H1 (cell line): ENCODE measurements around the gene FECH. TPM values are rescaled to one million over a fixed set of nuclear protein-coding genes. Genes with fewer than 3 reads are reported as not detected.

Experiments used
- CTCF ChIA-PET: fragments of 300-600 bp; sonication (Branson Sonifier 250); formaldehyde crosslinking; loops from one replicate; lab custom pipeline; 2021; ENCODE audit not compliant: partially characterized antibody; lab: Charles Lee
- POLR2A ChIA-PET: fragments of 300-600 bp; sonication (Branson Sonifier 250); formaldehyde crosslinking; loops from one replicate; lab custom pipeline; 2021; ENCODE audit warnings: inconsistent platforms; ENCODE audit not compliant: partially characterized antibody; lab: Charles Lee
- DNase-seq, 2 experiments: peaks; one replicate each; pipeline versions ENCODE4 v3.0.0 to v3.0.0-alpha.2; 2010 to 2022; ENCODE audit warnings: low spot score in 2 of 2, low read depth in 1 of 2, mixed read lengths in 1 of 2
- FAIRE-seq: peaks from 2 replicates; lab custom pipeline; 2011; peaks lifted over from hg19 to GRCh38; lab: Jason Lieb, UNC
- H2AFZ ChIP-seq: 2 replicates; pipeline ENCODE4 v1.8.1; 2012; ENCODE audit warnings: low read length, inconsistent platforms
- H2AK5ac ChIP-seq: 2 replicates; pipeline ENCODE4 v1.6.1; 2013; ENCODE audit warnings: low read depth, low read length
- H2BK120ac ChIP-seq: replicated peaks from 2 replicates; pipeline ENCODE3; 2013; ENCODE audit warnings: low read depth, low read length, inconsistent platforms
- H2BK12ac ChIP-seq: 2 replicates; pipeline ENCODE4 v1.6.1; 2013; ENCODE audit warnings: low read depth, low read length
- H2BK15ac ChIP-seq: 2 replicates; pipeline ENCODE4 v1.6.1; 2013; ENCODE audit warnings: low read length
- H2BK20ac ChIP-seq: 2 replicates; pipeline ENCODE4 v1.6.1; 2013; ENCODE audit warnings: low read length
- H2BK5ac ChIP-seq: 2 replicates; pipeline ENCODE4 v1.6.1; 2013; ENCODE audit warnings: low read depth, low read length
- H3K14ac ChIP-seq: 2 replicates; pipeline ENCODE4 v1.6.1; 2013; ENCODE audit warnings: inconsistent platforms; ENCODE audit not compliant: insufficient read length
- H3K18ac ChIP-seq: 2 replicates; pipeline ENCODE4 v1.6.1; 2013; ENCODE audit warnings: low read length; ENCODE audit errors: extremely low read depth
- H3K23ac ChIP-seq: 2 replicates; pipeline ENCODE4 v1.6.1; 2013; ENCODE audit warnings: inconsistent platforms; ENCODE audit not compliant: insufficient read length
- H3K23me2 ChIP-seq: 2 replicates; pipeline ENCODE4 v1.6.1; 2013; ENCODE audit warnings: low read depth, low read length
- H3K27ac ChIP-seq: 2 replicates; pipeline ENCODE4 v1.6.1; 2011; ENCODE audit warnings: low read depth, low read length, inconsistent platforms
- H3K27me3 ChIP-seq, 4 experiments: replicated peaks in 1 of 4; 1 replicate in 1 of 4; 2 replicates in 3 of 4; pipeline versions ENCODE4 v1.6.1 to v1.8.1; 2011 to 2013; ENCODE audit warnings: low read length in 3 of 4, mild to moderate bottlenecking in 3 of 4, inconsistent platforms in 2 of 4, mixed read lengths in 2 of 4, moderate library complexity in 1 of 4; ENCODE audit not compliant: control insufficient read depth in 3 of 4, insufficient read depth in 3 of 4; ENCODE audit errors: extremely low read depth in 1 of 4
- H3K36me3 ChIP-seq, 4 experiments: 2 replicates each; pipeline versions ENCODE4 v1.6.1 to v1.8.1; 2011 to 2013; ENCODE audit warnings: mild to moderate bottlenecking in 4 of 4, low read length in 3 of 4, moderate library complexity in 2 of 4, control low read depth in 1 of 4, inconsistent platforms in 1 of 4; ENCODE audit not compliant: insufficient read depth in 4 of 4, control insufficient read depth in 2 of 4
- H3K4ac ChIP-seq: replicated peaks from 2 replicates; pipeline ENCODE3; 2013; ENCODE audit warnings: low read length, low read depth, mixed read lengths, inconsistent platforms; ENCODE audit not compliant: insufficient read length
- H3K4me1 ChIP-seq, 4 experiments: replicated peaks in 1 of 4; 1 replicate in 1 of 4; 2 replicates in 3 of 4; pipeline versions ENCODE4 v1.6.1 to v1.8.1; 2011 to 2013; ENCODE audit warnings: low read length in 3 of 4, inconsistent platforms in 2 of 4, mixed read lengths in 1 of 4; ENCODE audit not compliant: insufficient read depth in 4 of 4, control insufficient read depth in 3 of 4
- H3K4me2 ChIP-seq, 2 experiments: 2 replicates each; pipeline versions ENCODE4 v1.6.1 to v1.8.1; 2011 to 2013; ENCODE audit warnings: low read depth in 2 of 2, low read length in 2 of 2, control low read depth in 1 of 2, inconsistent platforms in 1 of 2, mild to moderate bottlenecking in 1 of 2; ENCODE audit not compliant: insufficient read depth in 1 of 2
- H3K4me3 ChIP-seq, 4 experiments: fragments of 200-600, 300-600 bp in 1 of 4; sonication (generic), shearing (Covaris generic), sonication (Bioruptor Twin) in 1 of 4; 2 replicates each; pipeline versions ENCODE4 v1.5.1 to v1.8.1; 2011 to 2016; ENCODE audit warnings: low read length in 4 of 4, low read depth in 3 of 4, control low read depth in 2 of 4, inconsistent platforms in 2 of 4, mild to moderate bottlenecking in 2 of 4, mixed read lengths in 1 of 4, moderate library complexity in 1 of 4; ENCODE audit not compliant: insufficient read depth in 2 of 4; ENCODE audit errors: extremely low read depth in 1 of 4
- H3K56ac ChIP-seq: replicated peaks from 2 replicates; pipeline ENCODE3; 2013; ENCODE audit warnings: low read depth, mild to moderate bottlenecking, mixed read lengths, low read length, inconsistent platforms; ENCODE audit not compliant: insufficient read length
- H3K79me1 ChIP-seq: 2 replicates; pipeline ENCODE4 v1.6.1; 2013; ENCODE audit warnings: low read depth, low read length, control low read depth
- H3K79me2 ChIP-seq, 2 experiments: 2 replicates each; pipeline versions ENCODE4 v1.6.1 to v1.8.1; 2012 to 2013; ENCODE audit warnings: low read length in 2 of 2, mild to moderate bottlenecking in 2 of 2, inconsistent platforms in 1 of 2; ENCODE audit not compliant: insufficient read depth in 2 of 2, control insufficient read depth in 1 of 2
- H3K9ac ChIP-seq, 4 experiments: replicated peaks in 1 of 4; 1 replicate in 1 of 4; 2 replicates in 3 of 4; pipeline versions ENCODE4 v1.6.1 to v1.8.1; 2011 to 2013; ENCODE audit warnings: low read depth in 3 of 4, low read length in 3 of 4, control low read depth in 2 of 4, mild to moderate bottlenecking in 2 of 4, moderate library complexity in 2 of 4, inconsistent platforms in 1 of 4; ENCODE audit errors: extremely low read depth in 1 of 4
- H3K9me3 ChIP-seq, 2 experiments: 2 replicates each; pipeline versions ENCODE4 v1.6.1 to v1.8.1; 2012 to 2013; ENCODE audit warnings: mild to moderate bottlenecking in 2 of 2, moderate library complexity in 2 of 2, control low read depth in 1 of 2, inconsistent platforms in 1 of 2, low read depth in 1 of 2, low read length in 1 of 2, mixed read lengths in 1 of 2; ENCODE audit not compliant: insufficient read depth in 2 of 2
- H4K20me1 ChIP-seq, 2 experiments: replicated peaks in 1 of 2; 2 replicates each; pipeline versions ENCODE3 to v1.8.1; 2011 to 2013; ENCODE audit warnings: inconsistent platforms in 2 of 2, low read length in 2 of 2, mild to moderate bottlenecking in 1 of 2; ENCODE audit not compliant: insufficient read depth in 2 of 2, control insufficient read depth in 1 of 2
- H4K5ac ChIP-seq: 2 replicates; pipeline ENCODE4 v1.6.1; 2013; ENCODE audit warnings: low read length, low read depth, mixed read lengths, inconsistent platforms; ENCODE audit not compliant: insufficient read length
- H4K8ac ChIP-seq: 2 replicates; pipeline ENCODE4 v1.8.0; 2013; ENCODE audit warnings: mild to moderate bottlenecking, moderate library complexity, low read length, inconsistent platforms; ENCODE audit not compliant: insufficient read depth; ENCODE audit errors: extremely low read depth
- H4K91ac ChIP-seq: replicated peaks from 2 replicates; pipeline ENCODE3; 2013; ENCODE audit warnings: low read length, mixed read lengths, inconsistent platforms; ENCODE audit not compliant: insufficient read length
- KDM5A ChIP-seq: fragments of 200-600 bp; IDR thresholded peaks from 2 replicates; pipeline ENCODE4 v1.7.1; 2012; ENCODE audit warnings: mild to moderate bottlenecking, low read length, inconsistent platforms, mixed read lengths
- MAFK ChIP-seq: IDR thresholded peaks from 2 replicates; pipeline ENCODE4 v1.6.1; 2012; ENCODE audit warnings: low read depth, mild to moderate bottlenecking, improper control_type of control experiment, low read length
- PHF8 ChIP-seq: fragments of 200-600 bp; sonication (generic); conservative IDR thresholded peaks from 2 replicates; pipeline ENCODE4 v1.7.1; 2012; ENCODE audit warnings: low read depth, mild to moderate bottlenecking, inconsistent platforms, low read length, moderate library complexity
- POU5F1 ChIP-seq: IDR thresholded peaks from 2 replicates; pipeline ENCODE4 v1.6.1; 2011; ENCODE audit warnings: low read depth, mild to moderate bottlenecking, low read length, moderate library complexity
- RBBP5 ChIP-seq: IDR thresholded peaks from 2 replicates; pipeline ENCODE4 v1.7.1; 2012; ENCODE audit warnings: low read depth, mild to moderate bottlenecking, inconsistent platforms, low read length, moderate library complexity, borderline replicate concordance
- RNF2 ChIP-seq: fragments of 200-900, 300-1000 bp; sonication (generic); IDR thresholded peaks from 2 replicates; pipeline ENCODE4 v1.7.1; 2016; ENCODE audit warnings: borderline replicate concordance, low read depth, mild to moderate bottlenecking, antibody characterized with exemption, low read length; ENCODE audit not compliant: poor library complexity, severe bottlenecking; ENCODE audit errors: missing control alignments
- SIX5 ChIP-seq: IDR thresholded peaks from 2 replicates; pipeline ENCODE4 v1.6.1; 2011; ENCODE audit warnings: mild to moderate bottlenecking, low read depth, low read length
- SP4 ChIP-seq: IDR thresholded peaks from 2 replicates; pipeline ENCODE4 v1.6.1; 2012; ENCODE audit warnings: low read length, inconsistent platforms
- WGBS, 2 experiments: shearing (Covaris generic) in 1 of 2; methylation state at CpG; one replicate each; pipeline versions ENCODE4 v1.1.6 to v1.1.7; 2013 to 2015; ENCODE audit warnings: low lambda C conversion rate in 2 of 2, mixed read lengths in 2 of 2, inconsistent platforms in 1 of 2, low coverage in 1 of 2, missing lambda C conversion rate in 1 of 2; ENCODE audit not compliant: insufficient replicate concordance in 2 of 2, insufficient coverage in 1 of 2, insufficient read length in 1 of 2; ENCODE audit errors: extremely low coverage in 1 of 2, missing lambda C conversion rate in 1 of 2; 5-methylcytosine and 5-hydroxymethylcytosine counted together
- polyA plus RNA-seq, 7 experiments: library from polyadenylated mRNA; depleted of rRNA in 3 of 7; stranded (reverse) in 5 of 7; unstranded in 2 of 7; fragments of >200 nt in 5 of 7; fragments of 200-250 nt in 2 of 7; gene quantifications; 1 replicate in 5 of 7; 2 replicates in 1 of 7; 4 replicates in 1 of 7; pipeline versions ENCODE4 v1.2.1 to v1.2.3, GENCODE V29; 2011 to 2013; ENCODE audit warnings: missing spikeins in 2 of 7, mixed read lengths in 2 of 7
- total RNA-seq: library from RNA; stranded (reverse); fragmentation: NEBNext Ultra II Directional; extraction: Animal tissue kit (Norgen Biotek cat#: 25700); gene quantifications from 2 replicates; pipeline ENCODE4 v1.2.1, GENCODE V29; 2021
- TF ChIP-seq, protein P1 (sequence below): IDR thresholded peaks from 2 replicates; pipeline ENCODE4 v1.6.1; 2012; ENCODE audit warnings: inconsistent platforms
- TF ChIP-seq, protein P2 (sequence below), 3 experiments: IDR thresholded peaks; 1 replicate in 2 of 3; 2 replicates in 1 of 3; pipeline versions ENCODE4 v1.5.1 to v1.6.1; 2011; ENCODE audit warnings: low read length in 3 of 3, mild to moderate bottlenecking in 3 of 3, inconsistent platforms in 2 of 3, low read depth in 1 of 3, moderate library complexity in 1 of 3; ENCODE audit not compliant: insufficient read depth in 1 of 3; ENCODE audit errors: control extremely low read depth in 1 of 3
- TF ChIP-seq, protein P3 (sequence below): IDR thresholded peaks from 2 replicates; pipeline ENCODE4 v1.6.1; 2012; ENCODE audit warnings: inconsistent platforms

The FECH gene
- total and polyA plus RNA-seq, 2 of the 8 experiments (the other 6 are each of a cell fraction or from before 2014, with no cell fraction given): 13.1 to 26.6 TPM

DNA sequence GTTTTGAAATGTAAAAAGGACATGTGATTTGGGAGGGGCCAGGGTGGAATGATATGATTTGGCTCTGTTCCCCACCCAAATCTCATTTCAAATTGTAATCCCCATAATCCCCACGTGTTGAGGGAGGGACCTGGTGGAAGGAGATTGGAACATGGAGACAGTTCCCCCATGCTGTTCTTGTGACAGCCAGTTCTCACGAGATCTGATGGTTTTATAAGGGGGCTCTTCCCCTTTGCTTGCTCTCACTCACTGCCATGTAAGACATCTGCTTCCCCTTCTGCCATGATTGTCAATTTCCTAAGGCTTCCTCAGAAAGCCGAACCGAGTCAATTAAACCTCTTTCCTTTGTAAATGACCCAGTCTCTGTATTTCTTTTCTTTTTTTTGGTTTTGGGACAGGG, 39.2 kb downstream of the FECH start:
- no peaks in the 10 kb centered on the region for H4K20me1 ChIP-seq
- no peak overlapping the region for H3K4me2 ChIP-seq
- CTCF ChIA-PET: interaction anchor here (0.6 kb wide), 1 partner anchor 100 kb away, joined by 3 read pairs; no protein-coding TSS in a partner anchor
- H4K91ac ChIP-seq: no peak overlapping the region
- no peaks in the 10 kb centered on the region for H3K36me3 ChIP-seq
- H2BK120ac ChIP-seq: no peak overlapping the region
- no peak overlapping the region for H3K14ac ChIP-seq
- H3K9me3 ChIP-seq: no peaks in the 10 kb centered on the region
- H2BK20ac ChIP-seq: no peak overlapping the region
- H4K5ac ChIP-seq: no peak overlapping the region
- no peak overlapping the region for H3K18ac ChIP-seq
- H3K4ac ChIP-seq: no peak overlapping the region
- no peak overlapping the region for H3K23ac ChIP-seq
- H3K56ac ChIP-seq: no peak overlapping the region
- no peak overlapping the region for H4K8ac ChIP-seq
- WGBS, 2 experiments: 87% methylated on average over 4 of the region's 4 CpGs; no CpG with 5 or more reads in 1 of the 2 experiments
- no peak overlapping the region for H2BK15ac ChIP-seq
- H3K4me1 ChIP-seq: no peaks in the 10 kb centered on the region
- no peaks in the 10 kb centered on the region for H3K79me2 ChIP-seq
- POLR2A ChIA-PET: no interaction called here
- no peaks in the 10 kb centered on the region for H3K23me2 ChIP-seq
- no peak overlapping the region for H3K4me3 ChIP-seq
- no peaks in the 10 kb centered on the region for H3K79me1 ChIP-seq
- H3K9ac ChIP-seq: no peak overlapping the region
- DNase-seq: no peak
- H2BK5ac ChIP-seq: no peak overlapping the region
- no peak overlapping the region for H2BK12ac ChIP-seq
- H2AK5ac ChIP-seq: no peak overlapping the region
- FAIRE-seq: no peak
- H3K27me3 ChIP-seq: no peaks in the 10 kb centered on the region
- H2AFZ ChIP-seq: no peak overlapping the region
- no peak overlapping the region for H3K27ac ChIP-seq
- TF ChIP-seq KDM5A (no peak), RBBP5 (no peak), POU5F1 (no peak), RNF2 (no peak), MAFK (no peak), SP4 (no peak), SIX5 (no peak), PHF8 (no peak)
- TF ChIP-seq, protein P1, sequence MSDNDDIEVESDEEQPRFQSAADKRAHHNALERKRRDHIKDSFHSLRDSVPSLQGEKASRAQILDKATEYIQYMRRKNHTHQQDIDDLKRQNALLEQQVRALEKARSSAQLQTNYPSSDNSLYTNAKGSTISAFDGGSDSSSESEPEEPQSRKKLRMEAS: no peak
- TF ChIP-seq, protein P2, sequence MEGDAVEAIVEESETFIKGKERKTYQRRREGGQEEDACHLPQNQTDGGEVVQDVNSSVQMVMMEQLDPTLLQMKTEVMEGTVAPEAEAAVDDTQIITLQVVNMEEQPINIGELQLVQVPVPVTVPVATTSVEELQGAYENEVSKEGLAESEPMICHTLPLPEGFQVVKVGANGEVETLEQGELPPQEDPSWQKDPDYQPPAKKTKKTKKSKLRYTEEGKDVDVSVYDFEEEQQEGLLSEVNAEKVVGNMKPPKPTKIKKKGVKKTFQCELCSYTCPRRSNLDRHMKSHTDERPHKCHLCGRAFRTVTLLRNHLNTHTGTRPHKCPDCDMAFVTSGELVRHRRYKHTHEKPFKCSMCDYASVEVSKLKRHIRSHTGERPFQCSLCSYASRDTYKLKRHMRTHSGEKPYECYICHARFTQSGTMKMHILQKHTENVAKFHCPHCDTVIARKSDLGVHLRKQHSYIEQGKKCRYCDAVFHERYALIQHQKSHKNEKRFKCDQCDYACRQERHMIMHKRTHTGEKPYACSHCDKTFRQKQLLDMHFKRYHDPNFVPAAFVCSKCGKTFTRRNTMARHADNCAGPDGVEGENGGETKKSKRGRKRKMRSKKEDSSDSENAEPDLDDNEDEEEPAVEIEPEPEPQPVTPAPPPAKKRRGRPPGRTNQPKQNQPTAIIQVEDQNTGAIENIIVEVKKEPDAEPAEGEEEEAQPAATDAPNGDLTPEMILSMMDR (IDR thresholded peaks at IDR 0.05; ENCODE audit: control extremely low read depth in 1 of 3, insufficient read depth in 1 of 3, low read depth in 1 of 3, low read length in 3 of 3): no peak
- TF ChIP-seq, protein P3, sequence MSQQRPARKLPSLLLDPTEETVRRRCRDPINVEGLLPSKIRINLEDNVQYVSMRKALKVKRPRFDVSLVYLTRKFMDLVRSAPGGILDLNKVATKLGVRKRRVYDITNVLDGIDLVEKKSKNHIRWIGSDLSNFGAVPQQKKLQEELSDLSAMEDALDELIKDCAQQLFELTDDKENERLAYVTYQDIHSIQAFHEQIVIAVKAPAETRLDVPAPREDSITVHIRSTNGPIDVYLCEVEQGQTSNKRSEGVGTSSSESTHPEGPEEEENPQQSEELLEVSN: no peak
